SK-N-MC (cell line): ENCODE results near the gene SMIM12.

Experiments
- EZH2 ChIP-seq: fragments of 200-600 bp; sonication (generic); IDR thresholded peaks from one replicate; pipeline ENCODE4 v1.6.1; 2017; ENCODE audit warnings: antibody characterized with exemption
- FOXP2 ChIP-seq: optimal IDR thresholded peaks from 2 replicates; pipeline ENCODE3; 2011; ENCODE audit warnings: mild to moderate bottlenecking, moderate library complexity; ENCODE audit not compliant: insufficient read depth; ENCODE audit errors: extremely low read length, control extremely low read depth
- POLR2AphosphoS5 ChIP-seq: IDR thresholded peaks from 2 replicates; pipeline ENCODE4 v1.6.1; 2012; ENCODE audit warnings: mild to moderate bottlenecking, low read depth, low read length, borderline replicate concordance

GRCh38 chr1:34870395-34870794 lies 10.8 kb upstream of the SMIM12 start:
- TF ChIP-seq POLR2AphosphoS5 (no peak), EZH2 (no peak), FOXP2 (no peak)
